IPS-18c (cell line): Measurements from ENCODE around the gene CD248.
"Not testable (repeated sequence)": the region's sequence is repeated elsewhere in the genome, so short reads cannot be mapped to it uniquely, and the experiment has no call there.

Source experiments
- H3K4me3 ChIP-seq: 2 replicates; pipeline ENCODE4 v1.7.0; 2013; ENCODE audit warnings: low read depth, mild to moderate bottlenecking, low read length, moderate library complexity; ENCODE audit not compliant: insufficient read depth
- H3K9me3 ChIP-seq: one replicate; pipeline ENCODE4 v1.6.1; 2013; ENCODE audit warnings: mild to moderate bottlenecking, low read length, moderate library complexity; ENCODE audit not compliant: control insufficient read depth, insufficient read depth

CD248 gene

GRCh38 chr11:66287211-66287888 lies 29.5 kb downstream of the CD248 start:
- no peak overlapping the region; the same call in 1 of the 2 replicates for H3K4me3 ChIP-seq
- H3K9me3 ChIP-seq = peaks cover 2% of the 10 kb centered on the region

DNA sequence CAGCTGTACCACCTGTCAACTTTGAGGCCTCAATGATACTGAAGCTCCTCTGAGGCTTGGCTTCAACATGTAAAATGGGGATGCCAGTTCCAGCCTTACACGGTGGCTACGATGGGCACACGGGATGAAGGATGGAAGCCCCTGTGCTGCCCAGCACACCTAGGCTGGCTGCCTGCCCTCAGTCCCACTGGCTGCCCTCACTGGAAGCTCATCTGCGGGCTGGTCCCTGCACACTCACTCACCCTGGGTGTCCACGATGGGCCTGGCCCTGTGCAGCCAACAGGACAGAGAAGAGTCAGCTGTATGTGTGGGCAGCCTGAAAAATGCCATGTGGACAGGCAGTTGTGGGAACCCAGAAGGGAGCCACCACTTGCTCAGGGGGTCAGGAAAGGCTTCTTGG lies 30.1 kb downstream of the CD248 start:
- peaks cover 2% of the 10 kb centered on the region for H3K9me3 ChIP-seq
- no peak overlapping the region for H3K4me3 ChIP-seq

DNA sequence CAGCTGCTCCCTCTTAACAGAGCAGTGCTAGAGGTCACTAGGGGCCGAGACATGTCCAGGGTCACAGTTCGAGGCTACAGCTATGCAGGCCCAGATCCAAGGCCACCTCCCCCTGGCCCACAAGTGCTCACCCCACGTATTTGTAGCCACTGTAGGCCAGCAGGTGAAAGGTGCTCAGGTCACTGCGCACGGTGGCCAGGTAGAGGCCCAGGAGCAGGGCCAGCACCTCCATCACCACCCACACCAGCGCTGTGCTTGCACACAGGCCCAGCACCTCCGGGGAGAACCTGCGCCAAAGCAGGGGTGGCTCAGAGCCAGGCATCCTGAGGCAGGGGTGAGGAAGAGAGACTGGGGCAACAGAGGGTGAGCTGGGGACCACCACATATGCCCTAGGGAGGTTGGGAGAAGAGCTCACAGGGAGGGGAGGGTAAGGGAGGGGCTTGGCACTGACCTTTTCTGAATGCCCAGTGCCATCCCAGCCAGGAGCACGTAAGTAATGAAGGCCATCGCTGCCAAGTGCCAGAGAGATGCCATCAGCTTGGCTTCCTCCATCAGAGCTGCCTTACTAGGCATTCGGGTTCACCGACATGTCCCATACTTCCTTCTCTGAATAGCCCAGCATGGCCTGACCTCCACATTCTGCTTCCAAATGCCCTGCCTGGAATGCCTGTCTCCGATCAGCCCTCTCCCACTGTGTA lies 31.4 kb downstream of the CD248 start:
- Histone ChIP-seq H3K9me3 (peaks cover 2% of the 10 kb centered on the region), H3K4me3 (no peak overlapping the region)

GRCh38 chr11:66284526-66285078 lies 32.2 kb downstream of the CD248 start:
- peaks cover 2% of the 10 kb centered on the region for H3K9me3 ChIP-seq
- H3K4me3 ChIP-seq = no peak overlapping the region

DNA sequence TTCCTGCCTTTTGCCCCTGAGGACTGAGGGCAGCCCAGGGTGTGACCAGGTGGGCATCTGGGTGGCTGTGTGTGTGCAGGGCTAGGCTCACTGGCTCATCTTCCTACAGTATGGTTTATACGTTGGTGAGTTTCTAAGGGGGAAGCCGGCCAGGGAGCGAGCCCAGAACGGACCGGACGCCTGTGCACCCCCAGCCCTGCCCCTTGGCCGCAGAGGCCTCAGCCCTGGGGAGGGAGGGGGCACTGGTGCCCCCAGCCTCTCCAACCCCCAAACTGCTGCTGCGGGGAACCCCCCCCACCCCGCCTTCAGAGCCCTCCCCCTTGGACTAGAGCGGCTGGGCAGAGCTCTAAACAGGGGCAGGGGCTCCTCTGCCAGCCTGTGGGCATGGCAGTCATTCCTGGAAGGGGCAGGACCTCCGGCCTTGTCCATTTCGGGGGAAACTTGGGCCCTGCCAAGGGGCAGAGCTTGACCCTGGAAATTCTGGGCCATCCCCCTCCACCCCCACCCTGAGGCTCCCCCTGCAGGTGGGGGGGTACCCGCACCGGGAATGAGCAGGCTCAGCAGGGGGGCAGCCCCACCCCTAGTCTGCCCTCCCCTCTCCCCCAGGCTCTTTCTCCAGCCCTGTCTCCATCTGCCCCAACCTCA lies 33.3 kb downstream of the CD248 start:
- Histone ChIP-seq H3K4me3 (no peak overlapping the region), H3K9me3 (peaks cover 2% of the 10 kb centered on the region)

GRCh38 chr11:66282468-66283455 lies 34.1 kb downstream of the CD248 start:
- Histone ChIP-seq H3K9me3 (peaks cover 2% of the 10 kb centered on the region), H3K4me3 (no peak overlapping the region)

GRCh38 chr11:66281776-66282467 lies 34.9 kb downstream of the CD248 start:
- Histone ChIP-seq H3K4me3 (no peak overlapping the region), H3K9me3 (peaks cover 2% of the 10 kb centered on the region)

- H3K4me3 ChIP-seq = no peak overlapping the region
- peaks cover 1% of the 10 kb centered on the region for H3K9me3 ChIP-seq
Observed at GRCh38 chr11:66281001-66281400, 35.8 kb downstream of the CD248 start.

DNA sequence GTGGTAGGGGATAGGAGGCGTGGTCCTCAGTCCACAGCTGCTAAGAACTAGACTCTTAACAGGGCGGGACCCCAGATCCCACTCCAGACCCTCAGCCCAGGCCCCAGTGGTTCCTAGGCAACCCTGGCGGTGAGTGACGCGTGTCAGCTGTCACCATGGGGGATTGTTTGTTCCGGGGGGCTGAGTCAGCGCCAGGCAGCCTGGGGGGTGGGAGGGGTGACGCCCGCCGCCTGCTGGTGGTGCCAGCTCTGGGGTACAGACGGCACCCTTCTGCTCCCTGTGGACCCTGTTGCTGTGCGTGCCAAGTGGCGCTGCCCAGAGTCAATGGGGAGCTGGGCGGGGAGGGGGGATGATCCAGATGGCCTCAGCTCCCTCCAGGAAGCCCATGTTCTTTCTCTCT lies 36.4 kb downstream of the CD248 start:
- Histone ChIP-seq H3K9me3 (no peaks in the 10 kb centered on the region), H3K4me3 (no peak overlapping the region)

DNA sequence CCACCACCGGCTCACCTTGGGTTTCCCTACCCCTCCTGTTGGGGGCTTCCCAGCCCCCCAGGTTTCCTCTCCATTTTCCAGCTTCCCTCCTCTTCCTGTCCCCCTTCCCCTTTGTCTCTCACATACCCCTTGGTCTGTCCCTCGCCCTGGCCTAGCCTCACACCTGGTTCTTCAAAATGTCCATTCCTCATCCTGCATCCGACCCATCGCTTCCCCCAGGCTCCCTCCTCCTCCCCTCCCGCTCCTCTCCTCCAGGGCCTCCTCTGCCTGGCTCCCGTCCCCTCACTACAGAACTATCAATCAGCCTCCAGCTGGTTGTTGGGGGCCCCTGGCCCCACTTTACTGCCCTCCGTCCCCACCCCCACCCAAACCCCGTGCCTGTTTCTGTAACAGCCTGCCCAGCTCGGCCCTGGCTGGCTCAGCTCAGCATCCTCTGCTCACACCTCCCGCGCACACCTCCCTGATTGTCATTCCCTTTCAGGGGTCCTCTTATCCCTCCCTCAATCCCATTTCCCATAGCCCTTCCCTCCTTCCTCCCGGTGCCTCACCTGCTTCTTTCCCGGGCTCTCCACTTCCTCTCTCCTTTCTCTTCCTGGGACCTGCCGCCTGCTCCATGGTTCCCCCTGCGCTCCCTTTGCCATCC lies 37.6 kb downstream of the CD248 start:
- no peak overlapping the region for H3K4me3 ChIP-seq
- H3K9me3 ChIP-seq = no peaks in the 10 kb centered on the region

DNA sequence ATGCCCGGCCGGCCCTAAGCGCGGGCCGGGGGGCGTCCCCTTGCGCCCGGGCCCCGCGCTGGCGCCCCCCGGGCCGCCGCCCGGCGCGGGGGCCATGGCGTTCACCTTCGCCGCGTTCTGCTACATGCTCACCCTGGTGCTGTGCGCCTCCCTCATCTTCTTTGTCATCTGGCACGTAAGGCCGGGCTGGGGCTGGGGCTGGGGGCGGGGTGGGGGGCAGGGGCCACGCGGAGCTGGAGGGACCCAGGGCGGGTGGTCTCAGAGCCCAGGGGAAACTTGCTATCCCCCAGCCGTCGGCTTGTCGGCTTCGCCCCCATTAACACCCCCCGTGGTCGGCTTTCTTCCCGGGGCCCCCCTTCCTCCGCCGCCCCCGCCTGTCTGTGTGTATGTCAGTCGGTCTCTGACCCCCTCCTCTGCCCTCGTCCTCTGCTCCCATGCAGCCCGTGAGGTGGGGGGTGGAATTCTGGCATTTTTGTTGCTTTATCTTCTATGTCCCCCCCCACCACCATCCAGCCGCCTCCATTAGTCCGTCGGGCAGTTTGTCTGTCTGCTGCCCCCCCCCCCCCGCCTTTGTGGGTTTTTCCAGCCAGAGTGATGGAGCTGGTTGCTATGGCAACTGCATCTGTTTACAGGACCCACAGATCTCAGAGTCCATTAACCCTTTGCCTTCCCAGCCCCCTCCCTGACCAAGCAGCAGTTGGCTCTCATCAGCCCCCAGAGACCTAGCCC lies 38.3 kb downstream of the CD248 start:
- Histone ChIP-seq H3K9me3 (no peaks in the 10 kb centered on the region), H3K4me3 (no peak overlapping the region; the same call in 1 of the 2 replicates)

DNA sequence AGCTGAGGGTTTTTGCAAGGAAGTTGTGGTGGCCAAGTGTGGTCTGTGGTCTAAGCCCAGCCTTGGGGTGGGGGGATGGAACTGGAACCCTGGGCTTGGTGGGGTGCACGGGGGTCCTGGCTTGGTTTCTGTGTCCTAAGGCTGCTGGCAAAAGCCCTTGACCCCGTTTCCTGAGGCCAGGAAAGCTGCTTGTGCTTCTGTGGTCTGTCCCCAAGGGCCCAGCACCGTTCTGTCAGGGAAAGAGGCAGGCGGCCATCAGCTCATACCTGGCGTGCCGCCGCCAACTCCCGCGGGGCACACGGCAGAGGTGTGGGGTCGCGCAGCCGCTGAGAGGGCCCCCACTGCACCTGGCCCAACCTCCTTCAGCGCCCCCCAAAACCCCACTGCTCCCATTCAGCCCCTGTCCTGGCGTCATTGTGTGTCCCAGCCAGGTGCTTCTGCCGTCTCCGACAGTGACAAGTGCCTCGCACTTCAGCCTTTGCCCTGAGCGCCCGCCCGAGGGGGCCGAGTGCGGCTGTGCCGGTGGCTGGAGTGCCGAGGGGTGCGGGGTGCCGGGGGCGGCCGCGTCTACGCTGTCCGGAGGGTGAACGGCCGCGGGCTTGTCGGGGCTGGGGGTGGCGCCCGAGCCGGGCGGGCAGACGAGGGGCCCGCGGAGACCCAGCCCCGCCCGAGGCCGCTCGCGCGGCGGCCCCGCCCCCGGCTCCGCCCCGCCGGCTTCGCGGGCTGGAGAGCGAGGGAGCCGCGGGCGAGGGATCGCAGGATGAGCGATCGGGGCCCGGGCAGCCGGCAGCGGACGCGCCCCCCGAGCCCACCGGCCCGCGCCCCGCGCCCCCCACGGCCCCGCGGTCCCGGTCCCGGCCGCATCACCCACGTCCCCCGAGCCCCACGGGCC lies 39.1 kb downstream of the CD248 start, which contains the start of gene CNIH2:
TSS of gene CNIH2 (plus strand) at position 705 of the 892 bp plus-strand sequence. CDS start 282 bp downstream, outside the sequence.
- peak within 1 kb of the TSS; percentile 61 for H3K4me3 ChIP-seq
- H3K9me3 ChIP-seq = no peaks in the 10 kb centered on the region

GRCh38 chr11:66277064-66277463 lies 39.8 kb downstream of the CD248 start:
- H3K9me3 ChIP-seq, H3K4me3 ChIP-seq: not testable (repeated sequence)

DNA sequence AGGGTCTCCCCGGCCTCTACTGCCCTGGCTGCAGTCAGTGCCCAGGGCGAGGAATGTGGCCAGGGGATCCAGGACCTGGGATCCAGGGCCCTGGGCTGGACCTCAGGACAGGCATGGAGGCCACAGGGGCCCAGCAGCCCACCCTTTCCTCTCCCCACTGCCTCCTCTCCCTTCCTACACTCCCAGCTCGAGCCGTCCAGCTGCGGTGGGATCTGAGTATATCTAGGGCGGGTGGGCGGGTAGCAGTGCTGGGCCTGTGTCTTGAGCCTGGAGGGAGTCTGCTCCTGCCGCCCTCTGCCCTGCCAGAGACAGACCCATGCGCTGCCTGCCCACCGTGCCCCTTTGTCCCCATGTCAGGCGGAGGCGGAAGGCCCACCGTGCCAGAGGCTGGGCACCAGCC lies 40.2 kb downstream of the CD248 start:
- not testable (repeated sequence) for H3K9me3 ChIP-seq, H3K4me3 ChIP-seq
